ENCODE data around the gene LENG1.

LENG1 gene

GRCh38 chr19:54151362-54152035, 8.0 kb downstream of the LENG1 start:
- no peak for TF ChIP-seq CTCF (IDR thresholded peaks at IDR 0.05; ENCODE audit: low read depth, low read length)
- no peak for DNase-seq (ENCODE audit: low read depth in 2 of 2)
- H3K4me3 ChIP-seq (replicated peaks in 1 of 2; ENCODE audit: low read depth in 2 of 2, low read length in 2 of 2): no peak overlapping the region

GRCh38 chr19:54149021-54149812, 10.3 kb downstream of the LENG1 start:
- no peak for TF ChIP-seq CTCF (IDR thresholded peaks at IDR 0.05; ENCODE audit: low read depth, low read length)
- no peak overlapping the region for H3K4me3 ChIP-seq (replicated peaks in 1 of 2; ENCODE audit: low read depth in 2 of 2, low read length in 2 of 2)
- DNase-seq (ENCODE audit: low read depth in 2 of 2): no peak

GRCh38 chr19:54148158-54148557, 11.4 kb downstream of the LENG1 start:
- no peak for DNase-seq (ENCODE audit: low read depth in 2 of 2)
- TF ChIP-seq CTCF (IDR thresholded peaks at IDR 0.05; ENCODE audit: low read depth, low read length): no peak
- H3K4me3 ChIP-seq (replicated peaks in 1 of 2; ENCODE audit: low read depth in 2 of 2, low read length in 2 of 2): no peak overlapping the region

- peak; percentile 45 to 52 for DNase-seq (ENCODE audit: low read depth in 2 of 2)
- no peak for TF ChIP-seq CTCF (IDR thresholded peaks at IDR 0.05; ENCODE audit: low read depth, low read length)
- H3K4me3 ChIP-seq (replicated peaks in 1 of 2; ENCODE audit: low read depth in 2 of 2, low read length in 2 of 2): no peak overlapping the region
Observed at GRCh38 chr19:54147676-54148075, 11.8 kb downstream of the LENG1 start.

- no peak for TF ChIP-seq CTCF (IDR thresholded peaks at IDR 0.05; ENCODE audit: low read depth, low read length)
Observed at GRCh38 chr19:54145541-54146158, 13.9 kb downstream of the LENG1 start.

GRCh38 chr19:54142166-54142780, 17.2 kb downstream of the LENG1 start:
- no peak for TF ChIP-seq CTCF (IDR thresholded peaks at IDR 0.05; ENCODE audit: low read depth, low read length)
- no peak overlapping the region for H3K4me3 ChIP-seq (replicated peaks in 1 of 2; ENCODE audit: low read depth in 2 of 2, low read length in 2 of 2)
- DNase-seq (ENCODE audit: low read depth in 2 of 2): no peak

More at GRCh38 chr19:54145541-54146158, 13.9 kb downstream of the LENG1 start:
- no peak for DNase-seq (ENCODE audit: low read depth in 2 of 2)
- no peak overlapping the region for H3K4me3 ChIP-seq (replicated peaks in 1 of 2; ENCODE audit: low read depth in 2 of 2, low read length in 2 of 2)
